ENCODE results near the gene ZFYVE28. TPM values are rescaled to one million over a fixed set of nuclear protein-coding genes. Genes with fewer than 3 reads are reported as not detected.

Gene ZFYVE28
- total RNA-seq, 2 experiments from 2014 or later, result 26.2 to 28.0 TPM

- Histone ChIP-seq H3K27ac (ENCODE audit: low read depth in 1 of 2, low read length in 2 of 2) (no peak overlapping the region), H3K36me3 (ENCODE audit: insufficient read depth, low read length) (peaks cover 4% of the 10 kb centered on the region), H3K9me3 (ENCODE audit: control insufficient read depth in 1 of 2, insufficient read depth in 1 of 2, low read length in 2 of 2) (no peaks in the 10 kb centered on the region), H3K4me1 (ENCODE audit: insufficient read depth, low read length) (peaks cover 82% of the 10 kb centered on the region), H3K4me3 (ENCODE audit: low read length) (no peak overlapping the region), H3K27me3 (ENCODE audit: control insufficient read depth in 1 of 2, insufficient read depth in 2 of 2, low read length in 2 of 2) (no peaks in the 10 kb centered on the region)
- H3K4me1 Mint-ChIP-seq (ENCODE audit: low read depth), result peaks cover 37% of the 10 kb centered on the region
- no peaks in the 10 kb centered on the region for H3K27me3 Mint-ChIP-seq
- H3K9me3 Mint-ChIP-seq, result no peaks in the 10 kb centered on the region
- no peak overlapping the region for H3K4me3 Mint-ChIP-seq
- POLR2A ChIA-PET, result interaction anchor here (0.9 kb wide), 1 partner anchor 103 kb away, joined by 3 read pairs; no protein-coding TSS in a partner anchor
- ATAC-seq (ENCODE audit: poor library complexity) (no peak), DNase-seq (peak in 2 of 14 experiments; percentile 4 to 16)
- CTCF ChIA-PET, result interaction anchor here (1.0 kb wide), 1 partner anchor 175 kb away, joined by 3 read pairs; no protein-coding TSS in a partner anchor
- TF ChIP-seq, protein P1, sequence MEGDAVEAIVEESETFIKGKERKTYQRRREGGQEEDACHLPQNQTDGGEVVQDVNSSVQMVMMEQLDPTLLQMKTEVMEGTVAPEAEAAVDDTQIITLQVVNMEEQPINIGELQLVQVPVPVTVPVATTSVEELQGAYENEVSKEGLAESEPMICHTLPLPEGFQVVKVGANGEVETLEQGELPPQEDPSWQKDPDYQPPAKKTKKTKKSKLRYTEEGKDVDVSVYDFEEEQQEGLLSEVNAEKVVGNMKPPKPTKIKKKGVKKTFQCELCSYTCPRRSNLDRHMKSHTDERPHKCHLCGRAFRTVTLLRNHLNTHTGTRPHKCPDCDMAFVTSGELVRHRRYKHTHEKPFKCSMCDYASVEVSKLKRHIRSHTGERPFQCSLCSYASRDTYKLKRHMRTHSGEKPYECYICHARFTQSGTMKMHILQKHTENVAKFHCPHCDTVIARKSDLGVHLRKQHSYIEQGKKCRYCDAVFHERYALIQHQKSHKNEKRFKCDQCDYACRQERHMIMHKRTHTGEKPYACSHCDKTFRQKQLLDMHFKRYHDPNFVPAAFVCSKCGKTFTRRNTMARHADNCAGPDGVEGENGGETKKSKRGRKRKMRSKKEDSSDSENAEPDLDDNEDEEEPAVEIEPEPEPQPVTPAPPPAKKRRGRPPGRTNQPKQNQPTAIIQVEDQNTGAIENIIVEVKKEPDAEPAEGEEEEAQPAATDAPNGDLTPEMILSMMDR (IDR thresholded peaks at IDR 0.05), result no peak
- peaks cover 5% of the 10 kb centered on the region for H3K36me3 Mint-ChIP-seq (ENCODE audit: low read depth)
- H3K27ac Mint-ChIP-seq, result peak overlapping the region; percentile 77
- intact Hi-C loops (cut with DNase I, micrococcal nuclease), result no loop called here
These were observed 131.4 kb downstream of the ZFYVE28 start for GRCh38 chr4:2286904-2287593.

GRCh38 chr4:2285613-2286381 is 132.6 kb downstream of the ZFYVE28 start:
- ChIA-PET POLR2A (interaction anchor here (1.8 kb wide), 1 partner anchor 24 kb away, joined by 8 read pairs; the partner anchor contains the start of gene MXD4), CTCF (interaction anchor here (1.4 kb wide), 1 partner anchor 127 kb away, joined by 5 read pairs; no protein-coding TSS in a partner anchor)
- no peak overlapping the region for H3K27ac ChIP-seq (ENCODE audit: low read depth in 1 of 2, low read length in 2 of 2)
- no peaks in the 10 kb centered on the region for H3K27me3 ChIP-seq (ENCODE audit: control insufficient read depth in 1 of 2, insufficient read depth in 2 of 2, low read length in 2 of 2)
- H3K36me3 ChIP-seq (ENCODE audit: insufficient read depth, low read length), result peaks cover 4% of the 10 kb centered on the region
- peaks cover 82% of the 10 kb centered on the region for H3K4me1 ChIP-seq (ENCODE audit: insufficient read depth, low read length)
- peak overlapping the region; percentile 95 for H3K27ac Mint-ChIP-seq
- intact Hi-C loops (cut with DNase I, micrococcal nuclease), result no loop called here
- no peaks in the 10 kb centered on the region for H3K9me3 ChIP-seq (ENCODE audit: control insufficient read depth in 1 of 2, insufficient read depth in 1 of 2, low read length in 2 of 2)
- peaks cover 2% of the 10 kb centered on the region for H3K36me3 Mint-ChIP-seq (ENCODE audit: low read depth)
- no peak for ATAC-seq (ENCODE audit: poor library complexity)
- peak in 1 of 14 experiments; percentile 2 for DNase-seq
- H3K4me3 ChIP-seq (ENCODE audit: low read length), result no peak overlapping the region
- no peaks in the 10 kb centered on the region for H3K9me3 Mint-ChIP-seq
- TF ChIP-seq, protein P1 (IDR thresholded peaks at IDR 0.05), result no peak
- H3K4me1 Mint-ChIP-seq (ENCODE audit: low read depth), result peaks cover 39% of the 10 kb centered on the region
- H3K4me3 Mint-ChIP-seq, result no peak overlapping the region
- no peaks in the 10 kb centered on the region for H3K27me3 Mint-ChIP-seq

- peak in 3 of 14 experiments; percentile 2 to 29 (median 3) for DNase-seq
- H3K36me3 Mint-ChIP-seq (ENCODE audit: low read depth), result no peaks in the 10 kb centered on the region
- Histone ChIP-seq H3K4me1 (ENCODE audit: insufficient read depth, low read length) (peaks cover 79% of the 10 kb centered on the region), H3K27me3 (ENCODE audit: control insufficient read depth in 1 of 2, insufficient read depth in 2 of 2, low read length in 2 of 2) (no peaks in the 10 kb centered on the region), H3K4me3 (ENCODE audit: low read length) (no peak overlapping the region), H3K9me3 (ENCODE audit: control insufficient read depth in 1 of 2, insufficient read depth in 1 of 2, low read length in 2 of 2) (no peaks in the 10 kb centered on the region), H3K27ac (ENCODE audit: low read depth in 1 of 2, low read length in 2 of 2) (no peak overlapping the region), H3K36me3 (ENCODE audit: insufficient read depth, low read length) (peaks cover 4% of the 10 kb centered on the region)
- no peaks in the 10 kb centered on the region for H3K9me3 Mint-ChIP-seq
- H3K27ac Mint-ChIP-seq, result peak overlapping the region; percentile 95
- peaks cover 36% of the 10 kb centered on the region for H3K4me1 Mint-ChIP-seq (ENCODE audit: low read depth)
- ChIA-PET POLR2A (interaction anchor here (1.8 kb wide), 1 partner anchor 23 kb away, joined by 8 read pairs; the partner anchor contains the start of gene MXD4), CTCF (interaction anchor here (1.4 kb wide), 1 partner anchor 128 kb away, joined by 5 read pairs; no protein-coding TSS in a partner anchor)
- no peak overlapping the region for H3K4me3 Mint-ChIP-seq
- intact Hi-C loops (cut with DNase I, micrococcal nuclease), result loop anchor here (5.0 kb wide), 4 partner anchors 67 to 252 kb away; partner anchors contain the start of genes CFAP99 (in 1 of the 2), FAM193A (in 1 of the 2) and ZFYVE28 (in 1 of the 2)
- TF ChIP-seq, protein P1 (IDR thresholded peaks at IDR 0.05), result no peak
- H3K27me3 Mint-ChIP-seq, result no peaks in the 10 kb centered on the region
- no peak for ATAC-seq (ENCODE audit: poor library complexity)
These were observed 133.4 kb downstream of the ZFYVE28 start for GRCh38 chr4:2284934-2285612.

Data from CD4-positive, alpha-beta T cell (primary cell).